Adipose tissue (tissue), 3 donors: ENCODE data around the gene ENKD1. TPM values are rescaled to one million over a fixed set of nuclear protein-coding genes. Genes with fewer than 3 reads are reported as not detected.
A peak's percentile ranks its signal among the peaks of the same experiment; 100 is the strongest.
"Not testable (repeated sequence)": the region's sequence is repeated elsewhere in the genome, so short reads cannot be mapped to it uniquely, and the experiment has no call there.

Experiments
- H3K27ac ChIP-seq: one replicate; pipeline ENCODE4 v1.5.1; 2013; ENCODE audit warnings: low read depth, low read length
- WGBS, 3 donors: extraction: QIAGEN DNeasy Blood & Tissue Kit; methylation state at CpG; one replicate each; pipeline ENCODE4 v1.1.7; 2013; 5-methylcytosine and 5-hydroxymethylcytosine counted together
- polyA plus RNA-seq, 3 donors: library from polyadenylated mRNA; stranded (reverse); fragments of 200-250 nt; gene quantifications; one replicate each; pipeline ENCODE4 v1.2.3, GENCODE V29; 2013
- donor health status: healthy with polysubstance abuse.
- donor health status: Bipolar disorder and iron deficiency.
- donor health status: healthy.

ENKD1 gene, protein sequence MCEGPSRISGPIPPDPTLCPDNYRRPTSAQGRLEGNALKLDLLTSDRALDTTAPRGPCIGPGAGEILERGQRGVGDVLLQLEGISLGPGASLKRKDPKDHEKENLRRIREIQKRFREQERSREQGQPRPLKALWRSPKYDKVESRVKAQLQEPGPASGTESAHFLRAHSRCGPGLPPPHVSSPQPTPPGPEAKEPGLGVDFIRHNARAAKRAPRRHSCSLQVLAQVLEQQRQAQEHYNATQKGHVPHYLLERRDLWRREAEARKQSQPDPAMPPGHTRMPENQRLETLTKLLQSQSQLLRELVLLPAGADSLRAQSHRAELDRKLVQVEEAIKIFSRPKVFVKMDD
- polyA plus RNA-seq = 10 to 100 TPM; 10.4 to 88.2 (median 16.5) TPM

DNA sequence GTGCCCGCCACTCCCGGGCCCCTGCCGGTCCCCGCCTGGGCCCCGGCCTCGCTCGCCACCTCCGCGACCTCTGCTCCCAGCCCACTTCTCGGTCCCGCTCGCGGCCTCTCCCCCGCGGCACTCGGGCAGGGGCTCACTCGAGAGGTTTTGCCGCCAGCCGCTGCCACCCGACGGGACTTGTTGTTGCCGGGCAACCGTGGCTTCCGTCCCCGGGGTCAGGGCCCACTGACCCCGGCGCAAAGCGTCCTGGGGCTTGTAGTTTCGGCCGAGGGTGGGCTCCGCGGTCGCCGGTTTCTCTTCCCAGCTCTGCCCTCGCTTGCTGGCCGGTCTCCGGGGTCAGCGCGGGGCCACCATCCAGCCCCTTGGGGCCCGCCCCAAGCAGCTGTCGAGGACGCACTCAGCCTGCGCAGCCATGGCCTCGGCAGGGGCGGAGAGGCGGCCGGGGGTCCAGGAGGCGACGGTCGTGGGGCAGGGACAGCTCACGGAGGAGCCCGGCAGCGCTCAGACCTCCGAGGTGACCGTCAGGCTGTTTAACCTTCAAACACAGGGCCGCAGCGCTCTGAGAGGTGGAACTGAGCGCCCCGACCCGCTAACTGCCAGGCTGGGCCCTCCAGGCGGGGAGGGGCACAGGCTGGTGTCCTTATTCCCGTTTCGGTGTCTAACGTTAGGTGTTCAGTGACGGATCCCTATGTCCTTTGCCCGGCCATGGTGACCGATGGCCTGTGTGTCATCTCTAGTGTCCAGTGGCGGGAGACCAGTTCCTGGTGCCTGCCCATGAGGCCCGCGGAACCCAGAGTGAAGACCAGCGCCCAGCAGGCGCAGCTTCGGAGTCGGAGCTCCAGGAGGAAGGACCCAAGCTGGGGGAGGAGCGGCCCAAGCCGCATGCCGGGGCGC, at the start of gene ENKD1, which contains the start of gene C16orf86:
Gene ENKD1 (minus strand): TSS at position 192 of the 894 bp plus-strand sequence. CDS start 308 bp downstream, outside the sequence.
Gene C16orf86 (plus strand): TSS at position 256 of the 894 bp plus-strand sequence. CDS start 157 bp downstream, at position 413.
- WGBS, 3 donors = 3 to 9% (median 4%) methylated on average over 69 to 78 of the region's 78 CpGs
- H3K27ac ChIP-seq = peak within 1 kb of the TSS; percentile 19

DNA sequence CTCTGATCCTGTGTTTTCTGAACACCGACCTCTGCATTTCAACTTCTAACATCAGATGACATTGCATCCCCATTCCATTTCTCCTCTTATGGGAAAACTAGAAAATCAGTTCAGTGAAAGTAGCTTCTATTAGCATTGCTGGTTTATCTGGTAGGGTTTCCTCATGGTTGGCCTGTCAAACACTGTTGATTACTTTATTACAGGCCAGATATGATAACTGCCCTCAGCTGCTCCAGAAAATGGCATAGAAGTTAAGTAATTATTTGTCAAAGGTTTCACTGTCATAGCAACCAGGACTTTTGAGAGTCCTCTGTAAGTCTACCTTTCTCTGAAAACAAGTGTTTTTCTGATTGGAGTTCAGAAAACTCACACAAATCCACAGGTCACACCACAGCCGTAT, 49.5 kb upstream of the ENKD1 start:
- WGBS, 3 donors = 39 to 91% (median 90%) methylated on average over 2 of the region's 2 CpGs
- H3K27ac ChIP-seq = no peak overlapping the region

DNA sequence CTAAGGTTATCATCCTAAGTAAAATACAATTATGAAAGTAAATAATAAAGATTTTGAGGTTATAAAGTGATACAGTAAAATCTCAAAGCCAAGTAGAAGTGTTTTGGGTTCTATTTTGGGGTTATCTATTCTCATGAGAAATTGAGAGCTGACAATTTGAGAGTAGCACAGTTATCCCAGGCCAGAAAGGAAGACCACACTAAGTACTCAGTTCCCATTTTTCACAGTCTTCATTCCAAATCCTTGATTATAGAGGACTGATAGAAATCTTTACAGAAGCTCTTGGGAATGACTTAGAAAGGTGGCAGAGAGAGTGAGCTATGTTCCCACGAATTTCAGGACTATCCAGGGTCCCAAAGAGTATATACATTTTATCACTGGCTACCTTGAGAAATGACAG, 48.0 kb upstream of the ENKD1 start:
- WGBS, 3 donors = 71 to 83% (median 83%) methylated on average over 1 of the region's 1 CpG
- H3K27ac ChIP-seq = no peak overlapping the region

DNA sequence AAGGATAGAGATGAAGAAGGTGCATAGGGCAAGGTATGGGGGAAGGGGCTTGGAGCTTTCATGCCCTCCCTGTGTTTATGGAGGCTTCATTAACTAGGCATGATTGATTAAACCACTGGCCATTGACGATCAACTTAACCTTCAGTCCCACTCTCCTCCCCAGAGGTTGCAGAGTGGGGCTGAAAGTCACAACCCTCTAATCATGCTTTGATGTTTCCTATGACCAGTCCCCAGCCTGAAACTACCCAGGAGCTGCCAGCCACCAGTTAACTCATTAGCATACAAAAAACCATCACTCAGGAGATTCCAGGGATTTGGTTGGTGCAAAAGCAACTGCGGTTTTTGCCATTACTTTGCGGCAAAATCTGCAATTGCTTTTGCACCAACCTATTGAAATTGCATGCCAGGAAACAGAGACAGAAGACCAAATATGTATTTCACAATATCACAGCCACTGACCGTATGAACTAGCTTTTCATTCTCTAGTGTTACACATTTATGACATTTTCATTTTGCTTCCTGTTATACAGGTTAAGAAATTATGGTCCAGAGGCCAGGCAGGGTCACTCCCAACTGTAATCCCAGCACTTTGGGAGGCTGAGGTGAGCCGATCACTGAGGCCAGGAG, 47.2 kb upstream of the ENKD1 start:
- no peak overlapping the region for H3K27ac ChIP-seq
- WGBS, 3 donors = 56 to 87% (median 58%) methylated on average over 5 of the region's 5 CpGs

DNA sequence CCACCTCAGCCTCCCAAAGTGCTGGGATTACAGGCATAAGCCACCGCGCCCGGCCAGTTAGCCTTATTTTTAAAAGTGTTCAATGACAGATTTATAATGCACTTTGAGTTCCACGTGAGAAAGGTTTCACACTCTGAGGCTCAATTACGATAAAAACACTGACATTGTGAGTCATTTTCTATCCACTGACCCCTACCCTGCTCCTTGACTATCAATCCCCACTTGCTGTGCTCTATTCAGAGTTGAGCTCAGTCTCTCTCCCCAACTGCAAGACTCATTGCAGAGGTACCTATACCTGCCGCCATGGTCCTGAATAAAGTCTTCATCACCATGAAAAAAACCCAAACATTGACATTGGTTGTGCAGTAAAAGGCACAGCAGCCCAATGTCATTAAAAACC, 44.1 kb upstream of the ENKD1 start:
- WGBS, 3 donors = 89 to 95% (median 93%) methylated on average over 6 of the region's 6 CpGs
- no peak overlapping the region for H3K27ac ChIP-seq

DNA sequence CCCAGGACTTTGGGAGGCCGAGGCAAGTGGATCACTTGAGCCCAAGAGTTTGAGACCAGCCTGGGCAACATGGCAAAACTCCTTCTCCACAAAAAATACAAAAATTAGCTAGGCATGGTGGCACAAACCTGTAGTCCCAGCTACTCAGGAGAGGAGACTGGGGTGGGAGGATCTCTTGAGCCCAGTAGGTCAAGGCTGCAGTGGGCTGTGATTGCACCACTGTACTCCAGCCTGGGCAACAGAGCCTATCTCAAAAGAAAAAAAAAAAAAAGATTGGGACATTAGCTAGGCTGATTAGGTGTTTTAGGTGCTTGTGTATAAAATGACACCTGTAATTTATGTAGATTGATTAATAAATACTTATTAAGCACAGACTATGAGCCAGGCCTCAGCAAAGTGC, 42.5 kb upstream of the ENKD1 start:
- WGBS, 3 donors = 92 to 96% (median 96%) methylated on average over 1 of the region's 1 CpG
- H3K27ac ChIP-seq = no peak overlapping the region

DNA sequence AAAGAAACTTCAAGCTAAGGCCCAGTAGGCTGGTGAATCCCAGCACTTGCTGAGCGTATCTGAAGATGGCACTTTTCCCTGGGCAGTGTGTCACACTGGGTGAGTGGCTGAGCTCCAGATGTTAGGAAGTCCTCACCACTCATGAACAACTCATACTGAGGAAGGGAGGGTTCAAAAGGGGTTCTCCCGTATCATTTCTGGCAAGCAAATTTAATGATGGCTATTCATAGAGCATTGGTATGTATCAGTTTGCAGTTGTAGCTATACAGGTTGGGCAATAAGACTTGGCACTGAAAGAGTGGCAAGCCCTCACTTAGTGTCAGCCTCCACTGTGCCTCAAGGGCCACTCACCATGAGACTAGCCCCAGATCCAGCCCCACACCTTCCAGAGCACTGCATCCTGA, 41.8 kb upstream of the ENKD1 start:
- no peak overlapping the region for H3K27ac ChIP-seq
- WGBS, 3 donors = 54 to 85% (median 63%) methylated on average over 2 of the region's 2 CpGs

DNA sequence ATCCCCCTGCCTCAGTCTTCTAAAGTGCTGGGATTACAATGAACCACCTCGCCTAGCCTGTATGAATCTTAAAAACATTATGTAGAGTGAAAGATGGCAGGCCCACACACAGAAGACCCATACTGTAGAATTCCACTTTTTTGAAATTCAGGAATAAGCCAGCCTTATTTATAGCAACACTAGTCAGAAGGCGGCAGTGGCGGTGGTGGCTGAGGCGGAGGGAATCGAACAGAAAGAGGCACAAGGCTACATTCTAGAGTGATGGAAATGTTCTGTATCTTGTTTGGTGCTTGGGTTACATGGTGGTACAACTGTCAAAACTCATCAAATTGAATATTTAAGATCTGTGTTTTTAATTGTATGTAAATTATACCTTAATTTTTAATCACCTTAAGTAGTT, 41.2 kb upstream of the ENKD1 start:
- H3K27ac ChIP-seq = no peak overlapping the region
- WGBS, 3 donors = 97% methylated on average over 5 of the region's 5 CpGs

DNA sequence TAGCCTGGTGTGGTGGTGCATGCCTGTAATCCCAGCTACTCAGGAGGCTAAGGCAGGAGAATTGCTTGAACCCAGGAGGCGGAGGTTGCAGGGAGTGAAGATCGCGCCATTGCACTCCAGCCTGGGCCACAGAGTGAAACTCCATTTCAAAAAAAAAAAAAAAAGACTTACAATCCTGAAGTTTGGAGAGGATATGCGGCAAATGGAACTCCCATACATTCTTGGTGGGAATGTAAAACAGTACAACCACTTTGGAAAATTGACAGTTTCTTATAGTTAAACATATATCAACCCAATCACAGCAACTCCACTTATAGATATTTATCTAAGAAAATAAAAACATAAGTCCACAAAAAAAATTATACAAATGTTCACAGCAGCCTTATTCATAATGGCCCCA, 40.7 kb upstream of the ENKD1 start:
- WGBS, 3 donors = 88 to 99% (median 96%) methylated on average over 4 of the region's 4 CpGs
- no peak overlapping the region for H3K27ac ChIP-seq

DNA sequence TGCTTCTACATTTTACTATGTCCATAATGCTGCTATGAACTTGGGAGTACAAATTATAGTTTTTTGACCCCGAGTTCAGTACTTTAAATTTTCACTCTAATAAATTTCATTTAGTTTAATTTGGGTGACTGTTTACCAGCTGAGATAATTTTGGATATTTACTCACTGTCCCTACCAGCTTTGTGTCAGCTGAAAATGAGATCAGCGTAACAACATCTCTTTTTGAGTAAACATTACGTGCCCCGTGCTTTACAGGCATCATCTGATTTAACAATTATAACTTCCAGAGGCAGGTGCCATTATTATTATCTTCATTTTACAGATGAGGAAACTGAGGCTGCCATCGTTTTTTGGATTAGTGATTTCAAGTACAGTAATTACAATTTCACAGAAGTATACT, 37.6 kb upstream of the ENKD1 start:
- WGBS, 3 donors = 80 to 91% (median 90%) methylated on average over 5 of the region's 5 CpGs
- no peak overlapping the region for H3K27ac ChIP-seq

DNA sequence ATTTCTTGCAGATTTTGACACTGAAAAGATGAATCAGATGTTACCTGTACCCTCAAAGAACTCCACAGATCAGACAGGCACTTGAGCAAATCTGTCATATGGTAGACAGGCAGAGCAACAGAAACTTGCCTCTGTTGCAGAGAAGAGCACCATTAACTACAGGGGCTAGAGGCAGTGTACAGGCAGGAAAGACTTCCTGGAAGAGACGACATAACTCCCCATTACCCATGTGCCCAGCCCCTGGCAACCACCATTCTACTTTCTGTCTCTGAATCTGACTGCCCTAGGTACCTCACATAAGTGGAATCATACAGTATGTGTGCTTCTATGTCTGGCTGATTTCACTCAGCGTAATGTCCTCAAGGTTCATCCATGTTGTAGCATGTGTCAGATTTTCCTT, 37.1 kb upstream of the ENKD1 start:
- 63 to 77% (median 72%) methylated on average over 2 of the region's 2 CpGs for WGBS, 3 donors
- H3K27ac ChIP-seq = no peak overlapping the region

DNA sequence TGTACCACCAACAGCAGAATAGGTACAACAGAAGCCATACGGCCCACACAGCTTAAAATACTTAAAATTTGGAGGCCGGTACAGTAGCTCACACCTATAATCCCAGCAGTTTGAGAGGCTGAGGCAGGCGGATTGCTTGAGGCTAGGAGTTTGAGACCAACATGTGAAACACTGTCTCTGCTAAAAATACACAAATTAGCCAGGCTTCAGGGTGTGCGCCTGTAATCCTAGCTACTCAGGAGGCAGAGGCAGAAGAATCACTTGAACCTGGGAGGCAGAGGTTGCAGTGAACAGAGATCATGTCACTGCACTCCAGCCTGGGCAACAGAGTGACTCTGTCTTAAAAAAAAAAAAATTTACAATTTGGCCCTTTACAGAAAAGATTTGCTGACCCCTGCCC, 35.6 kb upstream of the ENKD1 start:
- WGBS, 3 donors = 94 to 95% (median 95%) methylated on average over 4 of the region's 4 CpGs
- H3K27ac ChIP-seq = no peak overlapping the region

DNA sequence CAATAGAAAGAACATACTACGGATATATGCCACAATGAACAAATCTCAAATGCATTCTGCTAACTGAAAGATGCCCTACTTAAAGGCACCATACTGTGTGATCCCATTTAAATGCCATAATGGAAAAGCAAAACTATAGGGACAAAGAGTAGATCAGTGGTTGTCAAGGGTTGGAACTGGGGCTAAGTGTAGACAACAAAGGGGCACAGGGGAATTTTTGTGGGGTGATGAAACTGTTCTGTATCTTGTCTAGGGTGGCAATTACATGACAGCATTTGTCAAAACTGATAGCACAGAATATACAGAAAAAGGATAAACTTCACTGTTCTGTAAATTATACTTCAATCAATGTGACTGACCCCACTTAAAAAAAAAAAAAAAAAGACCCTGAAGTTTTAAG, 34.9 kb upstream of the ENKD1 start:
- 89 to 93% (median 89%) methylated on average over 1 of the region's 1 CpG for WGBS, 3 donors
- no peak overlapping the region for H3K27ac ChIP-seq

DNA sequence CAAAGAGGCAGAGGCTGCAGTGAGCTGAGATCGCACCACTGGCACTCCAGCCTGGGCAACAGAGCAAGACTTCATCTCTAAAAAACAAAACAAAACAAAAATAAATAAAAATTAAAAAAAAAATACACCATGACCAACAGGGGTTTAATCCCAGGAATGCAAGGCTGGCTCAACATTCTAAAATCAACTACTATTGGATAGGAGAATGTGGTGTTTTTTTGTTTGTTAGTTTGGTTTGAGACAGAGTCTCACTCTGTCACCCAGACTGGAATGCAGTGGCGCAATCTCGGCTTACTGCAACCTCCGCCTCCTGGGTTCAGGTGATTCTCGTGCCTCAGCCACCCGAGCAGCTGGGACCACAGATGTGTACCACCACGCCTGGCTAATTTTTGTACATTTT, 32.7 kb upstream of the ENKD1 start:
- H3K27ac ChIP-seq = no peak overlapping the region
- WGBS, 3 donors = 86 to 99% (median 90%) methylated on average over 7 of the region's 7 CpGs

DNA sequence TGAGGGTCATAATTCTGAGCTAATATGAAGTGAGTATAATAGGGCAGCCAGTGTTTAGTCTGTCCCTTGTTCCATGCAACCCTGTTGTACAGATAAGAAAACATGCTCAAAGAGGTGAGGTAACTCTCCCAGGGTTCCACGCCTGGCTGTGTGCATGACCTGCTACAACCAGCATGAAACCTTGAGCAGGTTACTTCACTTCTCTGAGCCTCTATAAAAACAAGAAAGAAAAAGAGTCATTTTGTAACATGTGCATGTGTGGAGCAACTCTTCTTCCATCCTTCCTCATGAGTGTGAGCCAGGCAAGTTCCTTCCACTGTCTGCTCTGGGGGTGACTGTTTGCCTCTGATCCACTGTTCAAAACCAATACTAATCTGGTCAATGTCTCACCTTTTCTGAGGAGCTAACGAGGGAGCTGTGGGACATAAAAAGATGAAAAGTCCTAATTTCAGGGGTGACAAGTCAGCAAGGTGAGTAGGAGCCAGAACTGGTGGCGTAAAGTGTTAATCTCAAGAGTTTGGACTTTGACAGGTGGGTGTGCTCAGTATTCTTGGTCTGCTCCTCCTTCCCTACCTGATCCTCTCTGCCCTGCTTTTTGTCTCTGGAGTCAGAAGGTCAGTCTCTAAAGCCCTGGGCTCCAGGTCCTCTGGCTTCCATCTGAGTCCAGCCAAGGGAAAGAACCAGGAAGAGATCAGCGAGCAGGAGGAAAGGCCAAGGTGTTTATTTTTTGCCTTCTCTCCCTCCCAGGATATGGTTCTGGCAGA, 31.1 kb upstream of the ENKD1 start:
- WGBS, 3 donors = 60 to 86% (median 79%) methylated on average over 4 of the region's 4 CpGs
- H3K27ac ChIP-seq = no peak overlapping the region

DNA sequence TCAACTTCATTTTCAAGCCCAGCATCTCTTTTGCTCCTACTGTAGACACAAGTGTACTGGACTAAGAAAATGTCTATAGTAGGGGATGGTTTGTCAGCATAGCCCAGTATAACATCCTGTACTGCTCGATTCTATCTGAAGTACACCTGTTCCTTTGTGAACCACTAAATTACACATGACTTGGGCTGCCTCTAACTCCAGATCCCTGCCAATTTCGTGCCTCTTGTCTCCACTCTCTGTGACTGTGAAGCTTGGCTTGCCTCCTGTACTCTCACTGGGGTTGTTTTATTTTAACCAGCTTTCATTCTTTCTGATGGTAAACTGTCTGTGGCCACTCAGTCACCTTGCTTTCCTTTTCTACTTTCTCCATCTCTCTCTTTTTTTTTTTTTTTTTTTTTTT, 28.1 kb upstream of the ENKD1 start:
- 69 to 82% (median 69%) methylated on average over 2 of the region's 2 CpGs for WGBS, 3 donors
- no peak overlapping the region for H3K27ac ChIP-seq

DNA sequence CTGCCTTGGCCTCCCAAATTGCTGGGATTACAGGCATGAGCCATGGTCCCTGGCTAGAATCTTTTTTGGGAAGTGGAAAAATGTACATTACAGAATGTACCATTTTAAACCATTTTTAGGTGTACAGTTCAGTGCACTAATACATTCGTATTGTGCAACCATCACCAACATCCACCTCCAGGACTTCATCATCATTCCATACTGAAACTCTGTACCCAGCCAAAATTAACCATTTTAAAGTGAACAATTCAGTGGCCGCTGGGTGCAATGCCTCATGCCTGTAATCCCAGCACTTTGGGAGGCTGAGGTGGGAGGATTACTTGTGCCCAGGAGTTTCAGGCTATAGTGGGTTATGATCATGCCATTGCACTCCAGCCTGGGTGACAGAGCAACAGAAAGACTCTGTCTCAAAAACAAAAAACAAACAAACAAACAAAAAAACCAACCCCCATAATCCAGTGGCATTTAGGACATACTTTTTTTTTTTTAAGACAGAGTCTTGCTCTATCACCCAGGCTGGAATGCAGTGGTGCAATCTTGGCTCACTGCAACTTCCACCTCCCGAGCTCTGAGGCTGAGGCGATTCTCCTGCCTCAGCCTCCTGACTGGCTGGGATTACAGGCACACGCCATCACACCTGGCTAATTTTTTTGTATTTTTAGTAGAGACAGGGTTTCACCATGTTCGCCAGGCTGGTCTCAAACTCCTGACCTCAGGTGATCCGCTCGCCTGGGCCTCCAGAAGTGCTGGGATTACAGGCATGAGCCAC, 27.2 kb upstream of the ENKD1 start:
- not testable (repeated sequence) for H3K27ac ChIP-seq
- WGBS, 3 donors = 80 to 96% (median 85%) methylated on average over 8 of the region's 8 CpGs
